Measurements from ENCODE around the gene HSPB1.
"Not testable (repeated sequence)": the region's sequence is repeated elsewhere in the genome, so short reads cannot be mapped to it uniquely, and the experiment has no call there.

The HSPB1 gene

DNA sequence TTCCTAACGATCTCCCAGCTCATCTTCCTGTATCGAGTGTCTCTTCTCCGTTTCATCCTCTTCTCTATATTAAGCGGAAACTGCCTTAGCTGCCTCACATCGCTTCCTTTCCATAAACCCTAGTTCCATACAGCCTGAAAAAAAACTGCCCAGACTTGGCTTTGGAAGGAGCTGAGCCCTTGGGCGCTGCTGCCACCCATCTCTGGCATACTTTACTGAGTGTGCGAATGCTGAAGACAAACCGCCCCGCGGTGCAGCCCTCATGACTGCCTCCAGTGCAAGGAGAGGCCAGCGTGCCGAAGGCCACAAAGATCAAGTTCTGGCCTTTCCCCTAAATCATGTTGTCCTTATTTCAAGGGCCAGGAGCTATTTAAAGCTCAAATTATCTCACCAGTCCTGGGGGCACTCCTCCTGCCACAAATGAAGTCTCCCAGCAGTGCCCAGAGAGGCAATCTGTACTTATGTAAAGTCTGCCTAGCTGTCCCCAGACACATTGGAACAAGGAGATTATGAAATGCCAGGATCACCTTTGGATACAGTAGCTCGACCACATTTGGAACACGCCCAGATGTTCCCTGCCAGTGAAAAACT is 31.1 kb downstream of the HSPB1 start:
- no peak for DNase-seq (ENCODE audit: low read depth in 3 of 3)

DNA sequence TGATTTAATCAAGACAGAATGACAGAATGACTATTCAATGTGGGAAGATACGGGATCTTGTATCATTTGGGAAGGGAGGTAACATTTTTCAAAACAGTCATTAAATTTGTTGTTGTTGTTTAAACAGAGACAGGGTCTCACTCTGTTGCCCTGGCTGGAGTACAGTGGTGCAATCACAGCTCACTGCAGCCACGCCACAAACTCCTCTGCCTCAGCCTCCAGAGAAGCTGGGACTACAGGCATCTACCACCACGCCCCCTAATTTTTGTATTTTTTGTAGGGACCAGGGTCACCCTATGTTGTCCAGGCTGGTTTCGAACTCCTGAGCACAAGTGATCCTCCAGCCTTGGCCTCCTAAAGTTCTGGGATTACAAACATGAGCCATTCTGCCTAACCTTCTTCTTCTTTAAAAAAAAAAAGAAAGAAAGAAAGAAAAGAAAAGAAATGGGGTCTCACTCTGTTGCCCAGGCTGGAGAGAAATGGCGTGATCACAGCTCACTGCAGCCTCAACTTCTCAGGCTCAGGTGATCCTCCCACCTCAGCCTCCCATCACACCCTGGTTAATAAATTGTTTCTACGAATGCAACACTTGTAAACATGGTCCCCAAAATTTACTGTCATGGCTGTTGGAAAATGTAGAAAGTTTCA is 32.0 kb downstream of the HSPB1 start:
- no peak for DNase-seq (ENCODE audit: low read depth in 3 of 3)

DNA sequence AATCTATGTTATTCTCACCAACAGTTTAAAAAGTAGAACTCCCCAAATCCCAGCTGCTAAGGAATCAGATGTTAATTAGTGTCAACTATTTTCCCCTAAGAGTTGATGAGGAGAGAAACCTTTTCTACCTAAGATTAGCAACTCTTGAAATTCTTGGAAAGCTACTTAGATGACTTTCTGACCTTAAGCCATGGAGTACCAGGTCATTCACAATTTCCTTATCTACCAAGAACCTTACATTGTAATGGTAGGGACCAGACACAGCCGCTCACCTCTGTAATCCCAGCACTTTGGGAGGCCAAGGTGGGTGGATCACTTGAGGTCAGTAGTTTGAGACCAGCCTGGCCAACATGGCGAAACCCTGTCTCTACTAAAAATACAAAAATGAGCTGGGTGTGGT is 32.9 kb downstream of the HSPB1 start:
- DNase-seq (ENCODE audit: low read depth in 3 of 3): not testable (repeated sequence)

DNA sequence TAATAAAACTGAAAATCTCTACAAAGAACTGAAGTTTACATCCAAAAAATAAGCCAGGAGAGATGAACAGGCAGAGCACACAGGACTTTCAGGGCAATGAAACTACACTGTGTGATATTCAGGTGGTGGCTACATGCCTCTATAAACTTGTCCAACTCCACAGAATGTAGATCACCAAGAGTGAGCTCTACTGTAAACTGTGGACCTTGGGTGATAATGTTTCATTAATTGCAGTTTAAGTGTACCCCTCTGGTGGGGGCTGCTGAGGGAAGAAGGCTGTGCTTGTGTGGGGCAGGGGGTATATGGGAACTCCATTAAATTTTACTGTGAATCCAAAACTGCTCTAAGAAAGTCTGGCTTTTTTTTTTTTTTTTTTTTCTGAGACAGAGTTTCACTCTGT is 33.6 kb downstream of the HSPB1 start:
- DNase-seq (ENCODE audit: low read depth in 3 of 3): no peak

DNA sequence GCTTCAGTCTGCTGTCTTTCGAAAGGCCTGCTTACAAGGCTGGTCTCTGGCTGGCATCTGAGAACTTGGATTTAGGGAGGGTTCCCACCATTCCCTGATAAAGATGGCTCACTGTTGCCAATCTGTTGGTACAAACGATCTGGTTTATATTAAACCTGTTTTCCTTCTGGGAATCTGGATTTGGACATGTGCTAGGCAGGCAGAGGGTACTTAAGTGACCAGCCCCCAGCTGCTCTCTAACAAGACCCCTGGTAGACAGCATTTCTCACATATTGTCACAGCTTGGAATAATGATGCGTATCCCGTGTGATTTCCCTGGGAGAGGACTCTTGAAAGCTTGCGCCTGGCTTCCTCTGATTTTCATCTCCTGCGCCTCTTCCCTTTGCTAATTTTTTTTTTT is 34.7 kb downstream of the HSPB1 start:
- DNase-seq (ENCODE audit: low read depth in 3 of 3): no peak

DNA sequence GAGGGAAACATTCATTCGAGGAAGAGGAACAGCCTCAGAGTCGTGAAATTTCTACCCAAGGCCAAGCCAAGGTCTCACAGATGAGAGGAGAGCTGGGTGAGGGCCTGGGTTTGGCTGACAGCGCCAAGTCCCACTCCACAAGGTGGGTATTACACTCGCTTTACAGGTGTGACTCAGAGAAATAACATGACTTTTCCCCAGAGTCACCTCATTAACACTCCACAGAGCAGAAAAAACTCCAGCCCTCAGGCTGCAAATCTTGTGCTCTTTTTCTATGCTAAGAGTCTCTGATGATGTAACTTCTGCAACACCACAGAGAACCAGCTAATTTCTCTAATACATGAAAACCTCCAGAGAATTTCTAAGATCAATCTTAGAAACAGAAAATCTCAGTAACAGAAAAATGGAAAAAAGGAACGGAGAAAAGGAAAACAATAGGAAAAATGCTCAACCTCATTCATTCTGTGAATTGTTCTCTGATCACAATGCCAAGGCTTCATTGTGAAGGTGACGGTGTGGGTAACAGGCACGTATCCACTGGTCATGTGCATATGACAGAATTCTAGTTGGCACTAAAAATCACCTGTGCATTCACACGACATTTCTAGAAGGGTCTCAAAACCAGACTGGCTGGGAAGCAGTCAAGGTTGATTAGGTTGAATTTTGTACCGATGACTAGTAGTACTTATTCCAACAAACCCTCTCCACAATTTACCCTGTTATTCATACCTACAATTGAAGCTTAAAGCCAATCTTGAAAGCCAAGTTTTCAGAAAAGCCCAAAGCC is 36.0 kb downstream of the HSPB1 start:
- no peak for DNase-seq (ENCODE audit: low read depth in 3 of 3)

DNA sequence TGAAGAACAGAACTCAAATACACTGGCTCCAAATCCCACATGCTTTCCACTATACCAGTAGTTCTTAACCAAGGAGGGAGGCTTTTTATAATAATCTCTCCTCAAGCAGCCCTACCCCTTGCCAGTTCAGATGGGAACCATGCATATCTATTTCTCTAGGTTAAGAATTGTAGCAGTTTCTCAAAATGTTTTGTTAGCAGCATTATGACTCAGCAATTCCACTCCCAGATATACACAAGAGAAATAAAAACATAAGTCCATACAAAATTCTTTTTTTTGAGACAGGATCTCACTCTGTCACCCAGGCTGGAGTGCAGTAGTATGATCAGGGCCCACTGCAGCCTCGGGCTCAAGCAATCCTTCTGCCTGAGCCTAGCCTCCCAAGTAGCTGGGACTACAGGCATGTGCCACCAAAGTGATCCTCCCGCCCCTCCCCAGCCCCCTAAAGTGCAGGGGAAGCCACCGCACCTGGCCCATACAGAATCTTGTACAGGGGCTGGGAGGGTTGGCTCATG is 38.2 kb downstream of the HSPB1 start:
- no peak for DNase-seq (ENCODE audit: low read depth in 3 of 3)

DNA sequence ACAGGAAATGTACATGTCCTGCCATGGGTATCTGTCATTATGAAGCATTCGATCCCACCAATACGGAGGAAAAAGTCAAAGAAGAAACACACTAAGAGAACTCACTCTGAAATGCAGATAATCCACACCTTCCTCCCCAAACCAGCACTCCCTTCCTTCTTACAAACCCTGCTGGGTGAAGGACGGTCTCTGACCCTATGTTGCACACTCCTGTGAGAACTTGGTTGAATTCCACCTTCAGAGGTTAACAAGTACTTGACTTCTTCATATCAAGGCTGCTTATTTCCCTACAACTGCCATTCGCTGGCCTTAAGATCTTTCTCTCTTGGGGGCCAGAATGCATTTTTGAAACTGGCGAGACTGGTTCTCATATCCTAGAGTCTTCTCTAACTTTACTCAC is 39.7 kb downstream of the HSPB1 start:
- no peak for DNase-seq (ENCODE audit: low read depth in 3 of 3)

DNA sequence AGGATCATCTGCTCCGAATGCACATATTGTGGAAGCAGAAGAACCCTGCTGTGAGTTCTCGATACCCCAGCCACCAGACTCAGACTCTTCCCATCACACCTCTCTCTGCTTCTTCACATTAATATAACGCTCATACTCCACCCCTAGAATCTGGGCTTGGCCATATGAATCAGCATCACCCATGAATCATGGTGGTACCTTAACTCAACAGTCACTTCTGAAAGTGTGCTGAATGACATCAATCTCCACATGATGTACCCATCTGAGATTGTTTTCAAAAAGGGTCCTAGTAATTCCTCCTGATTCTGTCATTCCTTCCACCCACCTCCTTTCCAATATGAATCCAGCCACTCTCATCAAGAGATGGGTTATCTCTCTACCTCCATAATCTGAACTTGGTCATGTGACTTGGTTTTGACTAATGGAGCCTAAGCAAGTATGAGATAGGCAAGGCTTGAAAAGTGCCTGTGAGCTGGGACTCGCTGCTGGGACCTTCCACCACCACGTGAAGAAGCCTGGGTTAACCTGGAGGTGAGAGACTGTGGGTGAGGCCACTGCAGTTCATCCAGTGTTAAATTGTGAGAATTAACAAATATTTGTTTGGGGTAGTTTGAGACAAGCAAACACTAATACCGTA is 40.9 kb downstream of the HSPB1 start:
- DNase-seq (ENCODE audit: low read depth in 3 of 3): no peak

DNA sequence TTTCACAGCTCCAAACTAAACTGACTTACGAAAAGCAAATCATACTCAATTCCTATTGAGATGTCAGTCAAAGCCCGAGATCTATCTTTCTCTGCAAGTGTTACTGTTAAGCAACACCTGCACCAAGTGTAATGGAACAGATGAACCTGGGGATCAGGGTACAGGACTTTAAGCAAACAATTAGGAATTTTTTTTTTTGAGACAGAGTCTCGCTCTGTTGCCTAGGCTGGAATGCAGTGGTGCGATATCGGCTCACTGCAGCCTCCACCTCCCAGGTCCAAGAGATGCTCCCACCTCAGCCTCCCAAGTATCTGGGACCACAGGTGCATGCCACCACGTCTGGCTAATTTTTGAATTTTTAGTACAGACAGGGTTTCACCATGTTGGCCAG is 41.5 kb downstream of the HSPB1 start:
- DNase-seq (ENCODE audit: low read depth in 3 of 3): no peak

DNA sequence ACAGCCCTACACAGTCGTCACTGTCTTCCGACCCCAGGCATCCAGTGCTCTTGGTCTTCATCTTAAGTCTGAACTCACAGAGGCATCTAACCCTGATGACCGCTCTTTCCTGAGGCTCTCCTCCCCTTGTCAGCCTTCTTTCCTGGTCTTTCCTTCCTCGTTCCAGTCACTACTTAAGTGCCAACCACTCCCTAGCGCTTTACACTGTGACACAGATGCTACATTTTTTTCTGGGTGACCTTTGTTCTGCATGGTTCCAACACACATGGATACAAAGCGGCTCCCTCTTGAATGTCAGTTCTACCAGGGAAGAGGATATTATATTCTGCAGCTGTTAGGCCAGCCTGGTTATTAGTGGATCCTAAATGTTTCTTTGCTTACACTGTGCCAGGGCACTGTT is 43.6 kb downstream of the HSPB1 start:
- DNase-seq (ENCODE audit: low read depth in 3 of 3): no peak

DNA sequence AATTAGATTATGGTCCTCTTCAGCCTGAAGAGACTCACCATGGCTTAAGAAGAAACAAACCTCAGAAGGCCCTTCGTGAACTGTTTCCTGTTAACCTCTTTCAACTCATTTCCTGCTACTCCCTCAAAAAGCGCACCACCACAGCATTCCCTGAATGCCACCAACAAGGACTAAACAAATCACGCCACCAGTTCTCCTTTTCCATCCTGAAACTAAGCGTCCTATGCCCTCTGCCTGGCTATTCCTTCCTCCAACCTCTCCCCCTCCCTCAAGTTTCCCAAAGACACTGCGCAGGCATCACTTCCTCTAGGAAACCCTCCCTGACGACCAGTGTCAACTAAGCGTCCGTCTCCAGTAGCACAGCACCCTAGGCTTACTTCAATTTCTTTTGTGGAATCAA is 44.3 kb downstream of the HSPB1 start:
- no peak for DNase-seq (ENCODE audit: low read depth in 3 of 3)

DNA sequence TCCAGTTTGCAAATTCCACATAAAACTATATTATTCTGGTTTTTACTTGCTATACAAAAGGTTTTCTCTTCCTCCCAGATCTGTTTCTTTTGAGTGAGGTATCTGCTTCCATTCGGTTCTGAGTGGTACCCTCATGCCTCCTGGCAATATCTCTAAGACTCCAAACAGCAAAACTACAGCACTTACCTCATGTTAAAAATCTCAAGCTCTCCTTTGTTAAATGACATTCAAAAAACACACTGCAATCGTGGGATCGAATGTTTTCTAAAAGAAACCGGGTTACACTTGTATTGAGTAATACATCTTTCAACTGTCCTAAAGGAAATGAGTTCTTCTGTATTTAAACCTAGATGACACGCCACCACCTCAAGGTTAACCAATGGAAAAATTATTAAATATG is 45.2 kb downstream of the HSPB1 start:
- DNase-seq (ENCODE audit: low read depth in 3 of 3): no peak

DNA sequence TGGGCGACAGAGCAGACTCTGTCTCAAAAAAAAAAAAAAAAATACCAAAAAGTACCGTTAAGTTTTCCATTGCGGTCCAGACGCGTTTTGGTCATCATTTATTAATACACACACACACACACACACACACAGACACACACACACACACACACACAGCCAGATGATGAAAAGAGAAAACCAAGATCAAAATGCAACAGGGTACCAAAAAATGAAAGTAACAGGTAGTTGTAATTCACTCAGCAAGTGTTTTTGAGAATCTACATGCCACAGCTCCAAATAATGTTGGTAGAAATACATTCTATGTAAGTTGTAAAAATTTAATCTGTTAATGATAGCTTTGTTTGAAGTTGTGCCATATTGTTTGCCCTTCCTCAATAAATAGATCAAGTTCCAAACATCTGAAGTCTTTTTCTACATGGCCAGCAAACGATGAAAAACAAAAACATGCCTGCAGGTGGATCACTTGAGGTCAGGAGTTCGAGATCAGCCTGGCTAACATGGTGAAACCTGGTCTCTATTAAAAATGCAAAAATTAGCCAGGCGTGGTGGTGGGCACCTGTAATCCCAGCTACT is 46.9 kb downstream of the HSPB1 start:
- no peak for DNase-seq (ENCODE audit: low read depth in 3 of 3)

DNA sequence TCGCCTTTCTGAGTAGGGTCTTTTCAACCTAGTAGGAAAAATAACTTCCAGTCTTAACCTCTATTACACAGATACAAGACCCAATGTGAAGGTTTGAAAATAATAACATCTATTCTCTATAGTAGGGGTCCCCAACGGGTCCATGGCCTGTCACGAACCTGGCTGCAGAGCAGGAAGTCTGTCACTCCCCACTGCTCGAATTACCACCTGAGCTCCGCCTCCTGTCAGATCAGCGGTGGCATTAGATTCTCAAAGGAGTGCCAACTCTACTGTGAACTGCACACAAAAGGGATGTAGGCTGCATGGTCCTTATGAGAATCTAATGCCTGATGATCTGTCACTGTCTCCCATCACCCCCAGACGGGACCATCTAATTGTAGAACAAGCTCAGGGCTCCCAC is 48.9 kb downstream of the HSPB1 start:
- DNase-seq (ENCODE audit: low read depth in 3 of 3): no peak

DNA sequence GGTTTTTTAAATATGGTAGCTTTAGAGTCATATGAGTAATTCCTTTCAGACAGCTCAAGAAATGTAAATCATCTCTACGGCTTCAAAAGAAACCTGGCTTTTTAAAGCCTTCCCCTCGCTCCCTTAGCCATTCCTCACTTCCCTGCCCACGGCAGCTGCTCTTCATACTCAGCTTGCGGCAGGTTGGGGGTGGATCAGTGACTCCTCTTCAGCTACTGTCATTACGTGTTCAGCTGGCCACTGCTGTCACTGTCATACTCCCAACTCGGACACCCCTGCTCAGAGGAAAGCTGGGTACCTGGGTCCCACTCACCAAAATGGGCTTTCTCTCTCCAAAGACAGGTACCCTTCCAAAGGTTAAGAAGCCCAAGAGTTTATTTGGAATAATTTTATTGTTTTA is 49.7 kb downstream of the HSPB1 start:
- no peak for DNase-seq (ENCODE audit: low read depth in 3 of 3)

DNA sequence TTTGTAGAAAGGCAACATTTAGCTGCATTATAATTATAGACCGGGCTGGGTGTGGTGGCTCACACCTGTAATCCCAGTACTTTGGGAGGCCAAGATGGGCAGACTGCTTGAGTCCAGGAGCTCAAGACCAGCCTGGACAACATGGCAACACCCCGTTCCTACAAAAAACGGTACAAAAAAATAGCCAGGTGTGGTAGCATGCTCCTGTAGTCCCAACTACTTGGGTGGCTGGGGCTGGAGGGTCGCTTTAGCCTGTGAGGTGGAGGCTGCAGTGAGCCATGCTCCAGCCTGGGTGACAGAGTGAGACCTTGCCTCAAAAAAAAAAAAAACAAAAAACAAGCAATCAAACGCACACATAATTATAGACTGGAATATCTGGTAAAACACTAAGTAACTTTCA is 51.3 kb downstream of the HSPB1 start:
- DNase-seq (ENCODE audit: low read depth in 3 of 3): no peak

Measured in stimulated activated CD4-positive, alpha-beta T cell treated with anti-CD3 and anti-CD28 coated beads, TNF-alpha, amount 100 ng/mL, for 4 hours (primary cell).